Activated CD4-positive, alpha-beta T cell treated with anti-CD3 and anti-CD28 coated beads for 36 hours (primary cell): ENCODE data around the gene ERGIC1. TPM values are rescaled to one million over a fixed set of nuclear protein-coding genes. Genes with fewer than 3 reads are reported as not detected.
A peak's percentile ranks its signal among the peaks of the same experiment; 100 is the strongest.

ENCODE experiments used
- ATAC-seq: fragments of 200-7000 bp; cut with Tn5 transposase; one replicate; pipeline ENCODE4 v1.10.0; 2021; ENCODE audit warnings: mild to moderate bottlenecking, moderate library complexity
- CTCF ChIA-PET: fragments of 350-600 bp; sonication (Branson Sonifier 250); formaldehyde crosslinking; loops from one replicate; lab custom pipeline; 2021; ENCODE audit warnings: antibody characterized with exemption; lab: Charles Lee
- POLR2A ChIA-PET: fragments of 350-600 bp; sonication (Branson Sonifier 250); formaldehyde crosslinking; loops from one replicate; lab custom pipeline; 2021; ENCODE audit warnings: antibody characterized with exemption, inconsistent platforms; lab: Charles Lee
- DNase-seq: peaks from one replicate; pipeline ENCODE4 v3.0.0-alpha.2; 2020
- H3K27ac Mint-ChIP-seq: one replicate; pipeline ENCODE4 v1.8.0; 2021; ENCODE audit warnings: mixed read lengths
- H3K27me3 Mint-ChIP-seq: one replicate; pipeline ENCODE4 v1.8.0; 2021; ENCODE audit warnings: mixed read lengths
- H3K36me3 Mint-ChIP-seq: one replicate; pipeline ENCODE4 v1.8.0; 2021; ENCODE audit warnings: low read depth, mixed read lengths
- H3K4me1 Mint-ChIP-seq: one replicate; pipeline ENCODE4 v1.8.0; 2021; ENCODE audit warnings: mixed read lengths
- H3K4me3 Mint-ChIP-seq: one replicate; pipeline ENCODE4 v1.8.0; 2021; ENCODE audit warnings: mild to moderate bottlenecking, moderate library complexity, mixed read lengths
- H3K9me3 Mint-ChIP-seq: one replicate; pipeline ENCODE4 v1.8.0; 2021; ENCODE audit warnings: low read depth, mixed read lengths
- intact Hi-C, 2 experiments: fragments of 100-400 bp; cut with DNase I in 1 of 2; cut with micrococcal nuclease in 1 of 2; formaldehyde crosslinking; loops; one replicate each; pipeline versions ENCODE4 v1.14.2 to v1.15.1; 2022 to 2024; cut with DNase I, micrococcal nuclease
- total RNA-seq, 2 experiments: library from RNA; stranded (reverse); gene quantifications; one replicate each; pipeline ENCODE4 v1.2.3, GENCODE V29; 2021

ERGIC1 gene
- total RNA-seq, 2 experiments from 2014 or later: 40.3 to 50.0 TPM

GRCh38 chr5:172929371-172929838 is 95.4 kb downstream of the ERGIC1 start:
- Mint-ChIP-seq H3K36me3 (peaks cover 6% of the 10 kb centered on the region), H3K27ac (no peak overlapping the region), H3K27me3 (no peaks in the 10 kb centered on the region), H3K9me3 (no peaks in the 10 kb centered on the region), H3K4me3 (no peak overlapping the region), H3K4me1 (peaks cover 4% of the 10 kb centered on the region)
- intact Hi-C loops: no loop called here
- ChIA-PET CTCF (interaction anchor here (0.7 to 15.7 kb wide), 4 partner anchors 14 to 220 kb away, joined by 3 to 279 read pairs (median 6); no protein-coding TSS in a partner anchor), POLR2A (interaction anchor here (0.6 kb wide), 1 partner anchor 145 kb away, joined by 3 read pairs; no protein-coding TSS in a partner anchor)
- DNase-seq (no peak), ATAC-seq (no peak)

GRCh38 chr5:172931001-172931536 is 97.0 kb downstream of the ERGIC1 start:
- Mint-ChIP-seq H3K9me3 (no peaks in the 10 kb centered on the region), H3K27me3 (no peaks in the 10 kb centered on the region), H3K36me3 (peaks cover 8% of the 10 kb centered on the region), H3K27ac (no peak overlapping the region), H3K4me3 (no peak overlapping the region), H3K4me1 (peaks cover 4% of the 10 kb centered on the region)
- DNase-seq: no peak
- ChIA-PET CTCF (interaction anchor here (0.7 to 15.7 kb wide), 13 partner anchors 16 to 256 kb away, joined by 3 to 279 read pairs (median 4); partner anchors contain the start of gene DUSP1), POLR2A (no interaction called here)
- no peak for ATAC-seq
- intact Hi-C loops: loop anchor here in 1 of 2 experiments (5.0 kb wide), 1 partner anchor 454 kb away; no protein-coding TSS in a partner anchor

GRCh38 chr5:172932313-172933017 is 98.4 kb downstream of the ERGIC1 start:
- H3K27ac Mint-ChIP-seq: no peak overlapping the region
- no peaks in the 10 kb centered on the region for H3K9me3 Mint-ChIP-seq
- ChIA-PET POLR2A (no interaction called here), CTCF (interaction anchor here (0.6 to 15.7 kb wide), 19 partner anchors 9 to 324 kb away, joined by 3 to 279 read pairs (median 4); partner anchors contain the start of gene DUSP1)
- intact Hi-C loops: loop anchor here (1.0 to 5.0 kb wide), 6 partner anchors 160 to 455 kb away; no protein-coding TSS in a partner anchor
- ATAC-seq (peak; percentile 97), DNase-seq (peak; percentile 88)
- peaks cover 4% of the 10 kb centered on the region for H3K4me1 Mint-ChIP-seq
- H3K27me3 Mint-ChIP-seq: no peaks in the 10 kb centered on the region
- H3K36me3 Mint-ChIP-seq: peaks cover 7% of the 10 kb centered on the region
- H3K4me3 Mint-ChIP-seq: no peak overlapping the region

GRCh38 chr5:172933238-172933637 is 99.2 kb downstream of the ERGIC1 start:
- no peak for ATAC-seq
- CTCF ChIA-PET: interaction anchor here (0.8 to 15.7 kb wide), 13 partner anchors 8 to 325 kb away, joined by 3 to 279 read pairs (median 4); partner anchors contain the start of gene ATP6V0E1
- DNase-seq: no peak
- POLR2A ChIA-PET: no interaction called here
- H3K9me3 Mint-ChIP-seq: no peaks in the 10 kb centered on the region
- no peak overlapping the region for H3K4me3 Mint-ChIP-seq
- intact Hi-C loops: loop anchor here in 1 of 2 experiments (5.0 kb wide), 1 partner anchor 456 kb away; no protein-coding TSS in a partner anchor
- no peaks in the 10 kb centered on the region for H3K27me3 Mint-ChIP-seq
- peaks cover 5% of the 10 kb centered on the region for H3K36me3 Mint-ChIP-seq
- peaks cover 4% of the 10 kb centered on the region for H3K4me1 Mint-ChIP-seq
- H3K27ac Mint-ChIP-seq: no peak overlapping the region

- Mint-ChIP-seq H3K27me3 (no peaks in the 10 kb centered on the region), H3K4me3 (no peak overlapping the region), H3K36me3 (peaks cover 5% of the 10 kb centered on the region), H3K9me3 (no peaks in the 10 kb centered on the region), H3K4me1 (peaks cover 4% of the 10 kb centered on the region), H3K27ac (no peak overlapping the region)
- intact Hi-C loops: no loop called here
- CTCF ChIA-PET: interaction anchor here (0.6 to 15.7 kb wide), 6 partner anchors 51 to 265 kb away, joined by 3 to 279 read pairs (median 4); no protein-coding TSS in a partner anchor
- ATAC-seq (no peak), DNase-seq (no peak)
- POLR2A ChIA-PET: no interaction called here
These were observed 101.0 kb downstream of the ERGIC1 start for GRCh38 chr5:172935096-172935495.

GRCh38 chr5:172936401-172936800 is 102.3 kb downstream of the ERGIC1 start:
- H3K9me3 Mint-ChIP-seq: no peaks in the 10 kb centered on the region
- no peak overlapping the region for H3K27ac Mint-ChIP-seq
- DNase-seq (no peak), ATAC-seq (no peak)
- peaks cover 5% of the 10 kb centered on the region for H3K36me3 Mint-ChIP-seq
- ChIA-PET CTCF (interaction anchor here (1.3 to 15.7 kb wide), 2 partner anchors 219 to 227 kb away, joined by 4 to 279 read pairs; no protein-coding TSS in a partner anchor), POLR2A (no interaction called here)
- no peaks in the 10 kb centered on the region for H3K27me3 Mint-ChIP-seq
- intact Hi-C loops: no loop called here
- H3K4me3 Mint-ChIP-seq: no peak overlapping the region
- peaks cover 4% of the 10 kb centered on the region for H3K4me1 Mint-ChIP-seq

- intact Hi-C loops: no loop called here
- Mint-ChIP-seq H3K4me3 (no peak overlapping the region), H3K27me3 (no peaks in the 10 kb centered on the region), H3K9me3 (no peaks in the 10 kb centered on the region), H3K27ac (no peak overlapping the region), H3K36me3 (peaks cover 5% of the 10 kb centered on the region), H3K4me1 (no peaks in the 10 kb centered on the region)
- peak; percentile 47 for DNase-seq
- ChIA-PET CTCF (interaction anchor here (15.7 kb wide), 1 partner anchor 229 kb away, joined by 279 read pairs; no protein-coding TSS in a partner anchor), POLR2A (interaction anchor here (0.5 kb wide), 1 partner anchor 492 kb away, joined by 3 read pairs; no protein-coding TSS in a partner anchor)
- peak; percentile 58 for ATAC-seq
These were observed 105.0 kb downstream of the ERGIC1 start for GRCh38 chr5:172939071-172939470.

GRCh38 chr5:172939611-172940267 is 105.7 kb downstream of the ERGIC1 start:
- no peak overlapping the region for H3K27ac Mint-ChIP-seq
- intact Hi-C loops: no loop called here
- ChIA-PET CTCF (interaction anchor here (1.1 to 15.7 kb wide), 3 partner anchors 33 to 230 kb away, joined by 3 to 279 read pairs (median 4); no protein-coding TSS in a partner anchor), POLR2A (no interaction called here)
- ATAC-seq: no peak
- H3K9me3 Mint-ChIP-seq: no peaks in the 10 kb centered on the region
- H3K27me3 Mint-ChIP-seq: no peaks in the 10 kb centered on the region
- peaks cover 5% of the 10 kb centered on the region for H3K36me3 Mint-ChIP-seq
- DNase-seq: no peak
- no peaks in the 10 kb centered on the region for H3K4me1 Mint-ChIP-seq
- H3K4me3 Mint-ChIP-seq: no peak overlapping the region

GRCh38 chr5:172940268-172941066 is 106.4 kb downstream of the ERGIC1 start:
- no peak for ATAC-seq
- DNase-seq: no peak
- Mint-ChIP-seq H3K27ac (no peak overlapping the region), H3K9me3 (no peaks in the 10 kb centered on the region), H3K4me1 (no peaks in the 10 kb centered on the region), H3K4me3 (no peak overlapping the region), H3K36me3 (peaks cover 5% of the 10 kb centered on the region), H3K27me3 (no peaks in the 10 kb centered on the region)
- CTCF ChIA-PET: interaction anchor here (1.1 to 15.7 kb wide), 3 partner anchors 32 to 231 kb away, joined by 3 to 279 read pairs (median 4); no protein-coding TSS in a partner anchor
- POLR2A ChIA-PET: interaction anchor here (0.6 kb wide), 1 partner anchor 547 kb away, joined by 3 read pairs; no protein-coding TSS in a partner anchor
- intact Hi-C loops: no loop called here

GRCh38 chr5:172941067-172941516 is 107.0 kb downstream of the ERGIC1 start:
- DNase-seq: no peak
- intact Hi-C loops: no loop called here
- H3K27me3 Mint-ChIP-seq: no peaks in the 10 kb centered on the region
- no peaks in the 10 kb centered on the region for H3K4me1 Mint-ChIP-seq
- H3K9me3 Mint-ChIP-seq: no peaks in the 10 kb centered on the region
- peaks cover 3% of the 10 kb centered on the region for H3K36me3 Mint-ChIP-seq
- CTCF ChIA-PET: interaction anchor here (0.7 to 15.7 kb wide), 3 partner anchors 9 to 231 kb away, joined by 4 to 279 read pairs (median 4); no protein-coding TSS in a partner anchor
- no peak overlapping the region for H3K4me3 Mint-ChIP-seq
- H3K27ac Mint-ChIP-seq: no peak overlapping the region
- POLR2A ChIA-PET: interaction anchor here (0.6 to 0.7 kb wide), 2 partner anchors 548 to 643 kb away, joined by 3 to 4 read pairs; no protein-coding TSS in a partner anchor
- no peak for ATAC-seq
